GM18498 (cell line): ENCODE measurements around the gene MSH5.

ENCODE experiments used
- ATAC-seq: cut with Tn5 transposase; IDR thresholded peaks from one replicate; pipeline ENCODE4 v1.9.1; 2021; ENCODE audit warnings: mild to moderate bottlenecking, moderate library complexity; ENCODE audit not compliant: unreplicated experiment

Gene MSH5

DNA sequence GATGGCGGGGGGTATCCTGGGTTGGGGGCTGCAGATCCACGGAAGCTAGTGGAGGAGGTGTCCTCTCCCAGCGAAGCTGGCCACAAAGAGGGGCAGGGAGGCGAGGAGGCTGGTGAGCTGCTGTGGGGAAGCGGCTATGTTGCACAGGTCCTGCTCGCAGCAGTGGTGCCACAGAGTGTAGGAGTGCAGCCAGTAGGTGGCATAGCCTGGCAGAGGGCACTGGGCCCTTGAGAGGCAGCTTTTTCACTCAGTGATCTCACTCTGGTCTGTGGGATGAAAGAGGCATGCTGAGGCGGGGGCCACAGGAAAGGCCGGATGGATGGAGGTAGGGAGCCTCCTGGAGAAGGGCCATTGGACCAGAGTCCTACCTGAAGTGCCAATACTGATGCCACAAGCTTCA lies 27.5 kb upstream of the MSH5 start:
- ATAC-seq = no peak

DNA sequence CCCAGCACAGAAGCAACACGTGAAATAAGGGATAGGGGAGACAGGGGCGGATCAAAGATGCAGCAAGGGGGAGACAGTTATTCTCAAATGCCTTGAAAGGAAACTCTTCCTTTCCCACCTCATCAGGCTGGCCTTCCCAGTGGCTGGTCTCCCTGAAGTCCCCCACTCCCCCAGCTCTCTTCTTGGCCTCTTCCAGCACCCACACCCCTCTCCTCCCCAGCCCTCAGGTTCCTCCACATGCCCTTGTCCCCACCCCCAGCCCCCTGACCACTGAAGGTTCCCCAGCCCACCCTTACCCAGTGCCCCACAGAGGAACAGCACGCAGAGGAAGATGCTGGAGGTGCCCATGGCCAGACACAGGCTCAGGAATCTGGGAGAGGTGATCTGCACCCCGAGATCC lies 26.3 kb upstream of the MSH5 start:
- ATAC-seq = no peak

DNA sequence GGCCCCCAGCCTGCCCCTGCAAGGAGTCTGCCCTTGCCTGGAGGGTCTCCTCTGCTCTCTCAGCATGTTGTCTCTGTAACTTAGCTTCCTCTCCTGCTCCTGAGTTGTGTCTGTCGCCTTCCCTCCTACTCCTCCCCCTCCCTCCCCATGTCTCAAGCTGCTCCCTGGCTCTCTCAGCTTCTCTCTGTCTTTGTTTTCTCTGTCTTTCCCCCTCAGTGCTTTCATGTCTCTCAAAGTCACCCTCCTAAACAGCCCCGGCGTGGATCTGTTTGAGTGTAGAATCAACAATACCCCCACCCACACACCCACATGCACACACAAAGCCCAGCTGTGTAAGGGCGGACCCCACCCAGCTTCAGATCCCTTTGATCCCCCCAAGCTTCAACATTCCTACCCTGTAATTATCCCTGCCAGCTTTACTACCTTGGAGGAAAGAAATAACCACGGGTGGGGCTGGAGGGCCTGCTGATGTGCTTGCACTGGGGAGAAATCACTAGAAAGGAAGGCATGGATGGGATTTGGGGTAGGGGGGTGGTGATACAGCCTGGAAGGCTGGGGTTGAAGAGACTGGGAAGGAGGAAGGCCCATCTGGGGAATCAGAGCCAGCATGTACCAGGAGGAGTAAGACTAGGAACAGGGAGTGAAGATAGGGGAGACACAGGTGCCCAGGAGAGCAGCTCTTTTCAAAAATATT lies 25.7 kb upstream of the MSH5 start:
- no peak for ATAC-seq

DNA sequence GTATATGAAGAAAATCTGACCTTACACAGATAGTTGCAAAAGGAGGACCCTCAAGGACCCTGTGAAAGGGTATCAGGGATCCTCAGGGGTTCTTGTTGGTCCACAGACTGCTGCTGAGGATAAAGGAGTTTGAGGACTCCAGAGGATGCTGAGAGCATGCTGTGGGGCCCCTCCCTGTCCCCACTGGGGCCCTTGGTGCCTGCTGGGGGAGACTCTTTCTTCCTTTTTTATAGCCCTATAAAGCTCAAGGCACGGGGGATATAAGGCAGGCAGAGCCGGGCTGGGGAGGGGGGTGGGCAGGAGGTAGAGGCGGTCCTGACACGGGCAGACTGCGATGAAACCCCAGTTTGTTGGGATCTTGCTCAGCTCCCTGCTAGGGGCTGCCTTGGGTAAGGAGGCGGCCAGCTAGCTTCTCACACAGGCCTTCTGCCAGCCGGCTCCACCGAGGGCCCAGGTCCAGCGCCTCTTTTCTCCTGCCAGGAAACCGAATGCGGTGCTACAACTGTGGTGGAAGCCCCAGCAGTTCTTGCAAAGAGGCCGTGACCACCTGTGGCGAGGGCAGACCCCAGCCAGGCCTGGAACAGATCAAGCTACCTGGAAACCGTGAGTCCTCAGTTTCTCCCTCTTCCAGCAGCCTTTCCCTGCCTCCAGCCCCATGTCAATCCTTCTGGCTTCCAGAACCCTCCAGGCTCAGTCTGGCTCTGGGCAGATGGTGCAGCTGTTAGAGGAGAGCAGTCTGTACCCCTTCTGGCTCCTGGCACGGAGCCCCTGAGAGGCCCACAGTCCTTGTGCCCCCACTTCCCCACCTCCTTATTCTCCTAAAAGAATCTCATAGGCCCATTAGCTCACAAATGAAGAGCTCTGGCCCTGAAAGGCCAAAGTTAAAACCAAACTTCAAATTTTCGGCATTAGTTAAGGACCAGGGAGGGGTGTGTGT lies 24.5 kb upstream of the MSH5 start, which contains the start of gene LY6G6D:
Gene LY6G6D (plus strand): TSS at position 327 of the 937 bp plus-strand sequence. CDS start 8 bp downstream, at position 335.
- ATAC-seq = no peak

DNA sequence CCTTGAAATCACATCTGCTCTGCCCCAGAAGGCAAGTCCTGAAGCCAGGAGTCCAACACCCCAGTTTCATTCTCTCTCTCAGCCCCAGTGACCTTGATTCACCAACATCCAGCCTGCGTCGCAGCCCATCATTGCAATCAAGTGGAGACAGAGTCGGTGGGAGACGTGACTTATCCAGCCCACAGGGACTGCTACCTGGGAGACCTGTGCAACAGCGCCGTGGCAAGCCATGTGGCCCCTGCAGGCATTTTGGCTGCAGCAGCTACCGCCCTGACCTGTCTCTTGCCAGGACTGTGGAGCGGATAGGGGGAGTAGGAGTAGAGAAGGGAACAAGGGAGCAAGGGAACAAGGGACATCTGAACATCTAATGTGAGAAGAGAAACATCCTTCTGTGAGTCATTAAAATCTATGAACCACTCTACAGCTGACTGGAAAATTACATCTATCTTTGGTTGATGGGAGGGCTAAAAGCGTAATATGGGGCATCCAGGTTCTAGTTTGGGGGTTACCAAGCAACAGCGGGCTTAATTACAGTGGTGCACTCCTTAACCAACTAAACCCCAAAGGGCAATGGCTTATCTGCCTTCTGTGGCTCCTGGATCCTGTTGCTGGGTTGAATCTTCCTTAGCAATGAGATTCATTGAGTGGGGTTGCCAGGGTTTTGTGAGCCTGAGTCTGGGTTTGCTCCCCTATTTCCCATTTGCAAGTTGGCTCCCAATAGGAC lies 22.1 kb upstream of the MSH5 start:
- ATAC-seq = no peak

DNA sequence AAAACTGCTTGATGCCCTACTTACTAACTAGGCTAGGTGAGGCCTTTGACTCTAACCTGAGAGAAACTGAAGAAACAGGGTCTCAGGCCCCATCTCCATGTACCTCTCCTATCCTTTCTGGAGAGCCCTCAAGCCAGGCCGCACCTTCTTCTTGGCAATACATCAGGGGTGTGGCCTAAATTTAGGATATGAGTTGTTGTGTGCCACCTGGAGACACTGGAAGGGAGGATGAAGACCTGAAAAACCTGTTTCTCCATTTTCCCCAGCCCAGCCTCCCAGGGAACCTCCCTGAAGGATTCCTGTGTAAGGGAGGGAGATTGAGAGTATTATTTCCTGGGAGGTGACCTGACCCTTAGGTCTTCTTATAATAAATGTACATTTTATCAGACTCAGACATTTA lies 21.5 kb upstream of the MSH5 start:
- no peak for ATAC-seq

DNA sequence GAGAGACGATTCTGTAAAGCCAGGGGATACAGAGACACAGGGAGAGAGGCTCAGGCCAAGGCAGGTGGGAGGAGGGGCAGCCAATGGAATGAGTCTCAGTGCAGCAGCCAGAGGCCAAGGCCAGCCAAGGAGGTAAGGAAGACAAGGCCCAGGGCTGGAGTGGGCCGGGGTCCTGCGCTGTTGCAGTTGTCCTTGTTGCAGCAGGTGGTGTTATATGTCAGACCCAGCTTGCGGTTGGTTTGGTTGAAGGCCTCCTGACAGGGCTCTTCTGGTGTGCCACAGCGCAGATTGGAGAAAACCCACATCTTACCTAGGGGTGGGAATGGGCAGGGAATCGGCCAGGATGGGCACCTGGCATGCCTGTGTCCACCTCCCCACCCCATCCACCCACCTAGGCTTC lies 20.8 kb upstream of the MSH5 start:
- no peak for ATAC-seq

DNA sequence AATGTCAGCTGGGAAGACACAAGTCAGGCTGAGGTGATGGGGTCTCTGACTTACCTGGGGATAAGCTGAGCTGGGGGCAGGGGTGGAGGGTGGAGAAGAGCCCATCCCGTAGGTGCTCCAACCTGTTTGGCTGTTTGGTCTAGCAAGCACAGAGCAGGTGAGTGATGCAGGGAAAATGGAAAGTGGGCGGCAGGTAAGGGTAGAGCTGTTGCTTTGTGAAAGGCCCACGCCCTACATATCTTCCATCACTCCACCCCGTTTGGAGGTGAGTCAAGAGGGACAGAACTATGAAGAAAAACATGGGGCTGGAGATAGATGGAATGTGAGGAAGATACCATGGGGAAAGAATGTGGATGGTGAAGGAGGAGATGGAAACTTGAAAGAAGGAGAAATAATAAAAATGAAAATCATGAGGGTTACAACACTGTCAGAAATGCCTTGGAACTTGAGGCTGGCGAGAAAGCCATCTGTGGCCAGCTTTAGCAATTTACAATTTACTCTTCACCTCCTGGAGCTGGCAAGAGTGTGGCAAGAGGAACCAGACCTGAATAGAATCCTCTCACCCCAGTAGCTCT lies 19.5 kb upstream of the MSH5 start:
- no peak for ATAC-seq

DNA sequence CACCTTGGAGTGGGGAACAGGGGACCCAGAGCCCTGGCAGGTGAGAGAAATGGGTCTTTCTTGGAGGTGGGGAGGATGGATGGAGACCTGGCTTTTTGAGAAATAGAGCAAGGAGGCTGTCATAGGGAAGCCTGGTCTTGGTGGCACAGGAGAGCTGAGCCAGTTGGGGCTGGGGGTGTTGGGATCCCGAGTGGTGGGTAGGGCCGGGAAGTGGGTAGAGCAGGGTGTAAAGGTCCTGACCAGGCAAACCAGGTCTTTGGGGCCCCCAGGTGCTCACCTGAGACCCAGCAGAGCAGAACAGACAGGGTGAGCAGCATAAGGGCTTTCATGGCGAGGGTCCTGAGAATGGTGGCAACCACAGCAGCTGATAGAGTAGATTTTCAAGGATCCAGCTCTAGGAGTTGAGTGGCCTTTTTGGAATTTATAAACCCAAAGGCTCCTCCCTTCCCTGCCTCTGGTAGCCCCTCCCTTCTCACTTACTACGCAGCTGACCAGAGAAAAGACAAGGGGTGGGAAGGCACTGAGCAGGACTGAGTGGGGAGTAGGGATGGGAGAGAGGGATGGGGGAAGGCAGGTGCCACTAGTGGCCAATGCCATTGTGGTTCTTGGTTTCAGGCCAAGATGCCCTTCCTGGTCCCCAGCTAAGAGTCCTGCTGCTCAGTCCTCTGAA lies 18.3 kb upstream of the MSH5 start, which contains the start of gene LY6G6C:
Gene LY6G6C (minus strand): TSS at position 396 of the 670 bp plus-strand sequence. CDS start 67 bp downstream, at position 329.
- ATAC-seq = no peak

DNA sequence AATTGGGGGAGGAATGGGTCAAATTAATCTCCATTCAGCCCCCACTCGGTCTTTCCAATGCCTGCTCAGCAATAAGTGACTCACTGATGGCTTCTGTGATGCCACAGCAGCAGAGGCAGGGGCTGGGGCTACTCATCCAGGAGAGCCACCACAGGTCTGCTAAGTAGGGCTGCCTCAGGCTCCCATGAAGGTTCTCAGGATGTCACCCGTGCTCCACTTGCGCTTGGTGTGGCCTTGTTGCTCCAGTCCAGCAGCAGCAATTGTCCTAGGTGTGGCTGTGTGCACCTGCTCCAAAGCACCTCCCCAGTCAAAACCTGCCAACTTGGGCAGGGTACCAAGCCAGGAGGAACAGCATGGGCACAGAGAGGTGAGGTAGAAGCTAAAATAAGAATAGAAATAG lies 17.6 kb upstream of the MSH5 start:
- ATAC-seq = no peak

DNA sequence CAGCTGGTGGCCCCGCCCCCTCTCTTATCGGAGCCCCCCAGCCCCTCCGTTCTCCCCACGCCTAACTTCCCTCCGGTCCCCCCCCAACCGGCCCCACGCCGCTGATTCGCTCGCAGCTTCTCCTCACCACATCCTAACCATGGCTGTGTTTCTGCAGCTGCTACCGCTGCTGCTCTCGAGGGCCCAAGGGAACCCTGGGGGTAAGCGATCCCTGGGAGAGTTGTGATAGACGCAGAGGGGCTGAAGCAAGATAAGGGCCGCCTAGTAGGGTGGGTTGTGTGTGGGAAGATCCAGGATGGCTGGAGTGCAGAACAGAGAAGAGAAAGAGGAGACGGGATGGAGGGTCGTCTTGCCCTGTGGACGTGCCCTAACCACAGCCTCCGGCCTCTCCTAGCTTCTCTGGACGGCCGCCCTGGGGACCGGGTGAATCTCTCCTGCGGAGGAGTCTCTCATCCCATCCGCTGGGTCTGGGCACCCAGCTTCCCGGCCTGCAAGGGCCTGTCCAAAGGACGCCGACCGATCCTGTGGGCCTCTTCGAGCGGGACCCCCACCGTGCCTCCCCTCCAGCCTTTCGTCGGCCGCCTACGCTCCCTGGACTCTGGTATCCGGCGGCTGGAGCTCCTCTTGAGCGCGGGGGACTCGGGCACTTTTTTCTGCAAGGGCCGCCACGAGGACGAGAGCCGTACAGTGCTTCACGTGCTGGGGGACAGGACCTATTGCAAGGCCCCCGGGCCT lies 16.4 kb upstream of the MSH5 start, which contains the start of gene MPIG6B:
Gene MPIG6B (plus strand): TSS at position 129 of the 735 bp plus-strand sequence. CDS start 11 bp downstream, at position 140.
- no peak for ATAC-seq

DNA sequence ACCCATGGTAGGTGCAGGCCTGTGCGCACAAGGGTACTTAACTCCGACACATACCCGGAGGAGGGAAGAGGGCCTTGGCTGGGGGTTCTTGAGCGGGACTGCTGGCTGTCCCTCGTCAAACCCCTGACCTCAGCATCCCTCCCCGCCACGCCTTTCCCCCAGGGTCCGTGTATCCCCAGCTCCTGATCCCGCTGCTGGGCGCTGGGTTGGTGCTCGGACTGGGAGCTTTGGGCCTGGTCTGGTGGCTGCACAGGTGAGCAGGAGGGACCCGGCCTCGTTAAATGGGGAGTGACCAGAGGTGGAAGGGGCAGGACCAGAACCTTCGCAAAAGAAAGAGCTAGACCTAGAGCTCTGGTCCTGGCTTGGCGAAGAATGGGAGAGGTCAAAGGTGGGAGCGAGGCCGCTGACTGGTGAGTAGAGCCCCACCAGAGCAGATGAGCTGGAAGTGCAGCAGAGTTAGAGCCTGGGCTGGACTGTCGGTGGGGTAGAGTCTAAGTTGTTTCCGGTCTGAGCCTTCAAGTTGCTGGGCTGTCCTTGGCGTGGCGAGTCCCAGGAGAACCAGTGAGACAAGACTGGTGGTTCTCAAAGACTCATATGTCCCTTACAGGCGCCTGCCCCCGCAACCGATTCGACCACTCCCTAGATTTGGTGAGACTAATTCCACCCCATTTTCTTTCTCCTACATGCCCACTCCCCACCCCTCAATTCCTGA lies 15.7 kb upstream of the MSH5 start:
- no peak for ATAC-seq

DNA sequence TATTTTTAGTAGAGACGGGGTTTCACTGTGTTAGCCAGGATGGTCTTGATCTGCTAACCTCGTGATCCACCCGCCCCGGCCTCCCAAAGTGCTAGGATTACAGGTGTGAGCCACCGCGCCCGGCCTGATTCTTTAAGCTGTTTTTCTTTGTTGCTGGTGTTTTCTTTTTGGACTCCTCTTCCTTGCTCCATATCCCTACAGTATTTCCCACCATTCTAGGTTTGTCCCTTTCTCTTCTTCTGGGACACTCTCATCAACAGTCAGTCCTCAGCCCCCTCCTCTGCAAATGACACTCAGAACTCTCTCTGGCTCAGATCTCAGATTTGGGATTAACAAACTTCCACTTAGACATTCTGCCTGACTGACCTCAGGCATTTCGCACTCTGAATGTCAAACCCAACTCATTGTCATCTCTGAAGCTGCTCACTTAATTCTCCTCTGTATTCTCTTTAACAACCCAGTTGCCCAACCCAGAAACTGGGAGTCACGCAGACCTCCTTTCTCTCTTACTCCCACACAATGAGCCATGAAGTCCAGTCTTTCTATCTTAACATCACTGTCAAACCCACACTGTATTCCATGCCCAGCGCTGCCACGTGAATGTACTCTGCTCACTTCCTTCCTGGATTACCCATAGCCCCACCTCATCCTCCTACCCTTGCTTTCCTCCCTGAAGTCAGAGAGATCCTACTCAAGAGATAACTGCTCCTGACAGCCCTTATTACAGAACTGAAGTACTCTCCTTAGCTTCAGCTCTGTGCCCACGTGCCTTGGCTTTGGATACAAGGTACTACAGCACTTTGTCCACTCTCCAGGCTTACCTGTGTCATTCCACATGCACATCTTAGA lies 14.1 kb upstream of the MSH5 start:
- no peak for ATAC-seq

DNA sequence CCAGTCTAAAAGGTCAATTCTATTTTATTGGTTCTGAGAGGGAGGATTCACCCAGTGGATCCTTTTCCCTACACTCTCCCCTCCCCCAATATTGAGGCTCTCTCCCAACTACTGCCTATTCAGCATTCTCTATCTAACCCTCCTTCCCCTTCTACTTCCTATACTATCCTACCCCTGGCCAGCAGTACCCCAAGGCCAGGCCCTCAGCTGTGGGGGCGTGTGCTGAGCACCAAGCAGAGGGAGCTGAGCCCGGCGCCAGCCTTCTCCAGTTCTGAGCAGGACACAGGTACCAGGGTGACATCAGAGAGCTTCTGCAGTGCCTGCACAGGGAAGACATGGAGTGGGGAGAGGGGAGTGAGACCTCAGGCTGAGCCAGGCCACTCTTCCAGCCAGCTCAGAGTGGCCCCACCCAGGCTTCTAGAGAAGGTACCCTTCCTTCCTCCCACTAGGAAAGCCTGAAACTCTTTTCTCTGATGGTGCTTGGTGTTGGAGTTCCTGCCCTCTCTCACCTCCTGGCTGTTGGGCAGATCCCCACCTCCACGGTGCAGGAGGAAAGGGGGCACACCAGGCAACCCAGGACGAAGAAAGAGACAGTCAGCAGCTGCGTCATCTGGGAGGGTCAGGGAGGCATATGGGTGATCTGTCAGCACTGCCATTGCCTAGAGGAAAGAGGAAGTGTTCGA lies 12.6 kb upstream of the MSH5 start:
- ATAC-seq = peak; percentile 49

DNA sequence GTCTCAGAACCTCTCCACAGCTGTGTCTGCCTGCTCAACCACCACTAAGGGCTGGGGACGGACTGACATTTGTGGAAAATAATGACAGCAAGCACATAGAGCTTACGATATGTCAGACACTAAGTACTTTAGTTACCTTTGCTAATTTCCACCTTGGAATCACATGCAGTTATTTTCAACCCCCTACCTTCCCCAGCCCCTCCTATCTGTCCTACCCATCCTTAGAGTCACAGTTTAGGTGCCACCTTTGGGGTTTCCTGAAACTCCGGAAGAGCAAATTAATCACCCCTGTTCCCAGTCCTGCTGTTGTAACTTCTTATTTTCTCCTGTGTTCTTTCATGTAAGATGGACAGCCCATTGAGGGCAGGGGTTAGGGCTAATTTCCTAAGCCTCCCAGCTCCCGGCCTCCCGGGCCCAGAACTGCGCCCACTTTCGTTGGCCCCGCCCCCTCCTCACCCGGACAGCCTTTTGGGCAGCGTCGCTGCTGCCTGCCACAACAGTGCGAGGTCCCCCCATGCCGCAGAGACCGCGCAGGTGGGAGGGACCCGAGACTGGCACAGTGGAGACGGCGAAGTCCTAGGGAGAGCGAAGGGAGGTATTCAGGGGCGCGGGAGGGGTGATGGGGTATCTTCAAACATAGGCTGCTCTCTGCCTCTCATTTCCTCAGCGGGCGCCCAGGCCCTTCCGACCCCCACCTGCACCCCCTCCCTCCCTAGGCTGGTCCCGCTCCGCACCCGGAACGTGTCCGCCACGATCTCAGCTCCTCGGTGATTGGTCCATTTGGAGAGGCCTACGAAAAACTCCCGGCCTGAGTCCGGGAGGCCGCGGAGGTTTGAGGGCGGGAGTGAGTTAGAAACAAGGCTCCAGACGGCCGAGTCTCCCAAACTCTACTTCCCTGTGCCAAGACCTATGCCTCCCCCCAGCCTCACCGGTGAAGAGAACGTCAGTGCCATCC lies 11.8 kb upstream of the MSH5 start:
- peak; percentile 2 for ATAC-seq

DNA sequence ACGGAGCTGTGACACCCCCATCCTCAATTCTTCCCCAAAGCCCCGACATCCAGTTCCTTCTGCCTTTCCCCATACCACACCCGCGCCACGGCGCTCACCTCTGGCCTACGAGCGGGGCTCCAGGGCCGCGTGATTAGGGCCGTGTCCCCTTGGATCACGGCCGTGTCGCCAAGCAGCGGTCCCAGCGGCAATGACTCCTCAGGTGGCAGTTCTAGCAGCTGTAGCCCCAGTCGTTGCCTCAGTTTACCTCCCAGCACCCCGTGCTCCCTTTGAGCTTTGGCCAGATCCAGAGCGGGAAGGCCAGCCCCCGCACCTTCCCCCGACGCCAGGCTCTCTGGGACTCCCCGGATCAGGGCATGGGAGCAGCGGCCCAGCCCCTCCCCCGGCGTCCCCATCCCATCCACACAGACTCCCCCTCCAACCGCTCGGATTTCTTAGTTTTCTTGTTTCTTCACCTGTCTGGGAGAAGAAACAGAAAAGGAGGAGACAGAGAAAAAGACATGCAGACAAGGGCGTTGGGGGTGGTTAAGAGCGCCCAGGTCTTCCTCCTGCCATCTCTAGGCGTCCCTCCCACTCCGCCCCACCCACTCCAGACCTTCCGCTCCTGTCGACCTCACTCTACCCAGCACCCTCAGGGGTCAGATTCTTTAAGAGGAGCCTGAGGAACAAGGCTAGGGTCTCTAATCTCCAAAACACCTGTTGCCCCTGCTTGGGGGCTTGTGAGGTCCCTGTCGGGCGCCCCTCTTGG lies 10.9 kb upstream of the MSH5 start, which contains the start of gene DDAH2:
Gene DDAH2 (minus strand): TSS at position 533 of the 748 bp plus-strand sequence. CDS start 138 bp downstream, at position 395.
- ATAC-seq = no peak
